SK-N-SH (cell line): Measurements from ENCODE around the gene CA9. TPM values are rescaled to one million over a fixed set of nuclear protein-coding genes. Genes with fewer than 3 reads are reported as not detected.

Source experiments
- CTCF ChIA-PET: fragments of 300-600, 350-600 bp; formaldehyde crosslinking; extraction: SDS; loops from one replicate; lab custom pipeline; 2021; lab: Yijun Ruan, JAX
- POLR2A ChIA-PET: fragments of 350-600 bp; sonication (Branson Sonifier 250); formaldehyde crosslinking; extraction: SDS; loops from one replicate; lab custom pipeline; 2020; ENCODE audit warnings: antibody characterized with exemption, inconsistent platforms; lab: Yijun Ruan, JAX
- DNase-seq: peaks from one replicate; pipeline ENCODE4 v3.0.0; 2012
- H2AFZ ChIP-seq: fragments of 200-600 bp; sonication (generic); 2 replicates; pipeline ENCODE4 v1.8.1; 2016; ENCODE audit warnings: antibody characterized with exemption, mild to moderate bottlenecking, low read depth
- H3F3A ChIP-seq: fragments of 200-600 bp; sonication (generic); replicated peaks from 2 replicates; pipeline ENCODE3; 2016; ENCODE audit warnings: antibody characterized with exemption, mild to moderate bottlenecking; ENCODE audit not compliant: insufficient read depth
- H3K27ac ChIP-seq, 2 experiments: fragments of 200-500 bp in 1 of 2; fragments of 200-600 bp in 1 of 2; sonication (Bioruptor generic) in 1 of 2; sonication (generic), shearing (Covaris generic) in 1 of 2; 2 replicates each; pipeline versions ENCODE4 v1.5.1 to v1.6.1; 2014 to 2016; ENCODE audit warnings: low read depth in 2 of 2, inconsistent platforms in 1 of 2, low read length in 1 of 2, mild to moderate bottlenecking in 1 of 2, mixed read lengths in 1 of 2
- H3K27me3 ChIP-seq: fragments of 200-600 bp; sonication (generic), shearing (Covaris generic); 2 replicates; pipeline ENCODE4 v1.6.1; 2016; ENCODE audit warnings: mixed run types; ENCODE audit not compliant: insufficient read depth
- H3K36me3 ChIP-seq, 2 experiments: fragments of 200-500 bp in 1 of 2; fragments of 200-600 bp in 1 of 2; sonication (Bioruptor generic) in 1 of 2; sonication (generic) in 1 of 2; replicated peaks in 1 of 2; 2 replicates each; pipeline versions ENCODE3 to v1.5.1; 2014 to 2016; ENCODE audit warnings: low read length in 1 of 2, mild to moderate bottlenecking in 1 of 2; ENCODE audit not compliant: insufficient read depth in 2 of 2, control insufficient read depth in 1 of 2
- H3K4me1 ChIP-seq, 2 experiments: fragments of 200-500 bp in 1 of 2; fragments of 200-600 bp in 1 of 2; sonication (Bioruptor generic) in 1 of 2; sonication (generic), shearing (Covaris generic) in 1 of 2; 2 replicates each; pipeline versions ENCODE4 v1.5.1 to v1.6.1; 2014 to 2016; ENCODE audit warnings: low read depth in 1 of 2, low read length in 1 of 2, mixed run types in 1 of 2; ENCODE audit not compliant: insufficient read depth in 2 of 2, control insufficient read depth in 1 of 2
- H3K4me2 ChIP-seq: fragments of 200-600 bp; sonication (generic), shearing (Covaris generic); 2 replicates; pipeline ENCODE4 v1.6.1; 2017; ENCODE audit warnings: mixed run types
- H3K4me3 ChIP-seq, 2 experiments: fragments of 200-500 bp in 1 of 2; fragments of 200-600 bp in 1 of 2; sonication (Bioruptor generic) in 1 of 2; sonication (generic), shearing (Covaris generic) in 1 of 2; 2 replicates each; pipeline versions ENCODE4 v1.5.1 to v1.8.1; 2014 to 2016; ENCODE audit warnings: low read depth in 2 of 2, inconsistent platforms in 1 of 2, low read length in 1 of 2, mild to moderate bottlenecking in 1 of 2, mixed read lengths in 1 of 2, moderate library complexity in 1 of 2
- H3K79me2 ChIP-seq: fragments of 200-600 bp; sonication (generic); 2 replicates; pipeline ENCODE4 v1.8.1; 2017; ENCODE audit warnings: mild to moderate bottlenecking; ENCODE audit not compliant: insufficient read depth
- H3K9ac ChIP-seq: fragments of 200-600 bp; sonication (generic); 2 replicates; pipeline ENCODE4 v1.6.1; 2017; ENCODE audit warnings: mixed run types
- H3K9me2 ChIP-seq: fragments of 200-600 bp; sonication (generic); 2 replicates; pipeline ENCODE4 v1.6.1; 2017; ENCODE audit warnings: mixed run types
- H3K9me3 ChIP-seq: fragments of 200-600 bp; sonication (generic); 2 replicates; pipeline ENCODE4 v1.6.1; 2017; ENCODE audit warnings: mixed run types, mild to moderate bottlenecking, moderate library complexity
- H4K20me1 ChIP-seq: fragments of 200-600 bp; sonication (generic); 2 replicates; pipeline ENCODE4 v1.6.1; 2017; ENCODE audit warnings: mild to moderate bottlenecking, mixed run types; ENCODE audit not compliant: insufficient read depth
- CHD2 ChIP-seq: fragments of 150-350 bp; IDR thresholded peaks from 2 replicates; pipeline ENCODE4 v1.6.1; 2018; ENCODE audit warnings: low read length; ENCODE audit not compliant: partially characterized antibody
- FOSL2 ChIP-seq: IDR thresholded peaks from 2 replicates; pipeline ENCODE4 v1.4.0; 2012; ENCODE audit warnings: low read depth, mild to moderate bottlenecking, moderate library complexity, borderline replicate concordance
- FOXJ3 ChIP-seq: sonication (generic); formaldehyde crosslinking; IDR thresholded peaks from 2 replicates; pipeline ENCODE4 v1.5.1; 2020; ENCODE audit warnings: mild to moderate bottlenecking, missing genetic modification reagents
- FOXM1 ChIP-seq: IDR thresholded peaks from 2 replicates; pipeline ENCODE4 v1.4.0; 2012; ENCODE audit warnings: low read depth, mild to moderate bottlenecking
- GATA2 ChIP-seq: sonication (generic); formaldehyde crosslinking; IDR thresholded peaks from 2 replicates; pipeline ENCODE4 v1.5.0; 2020; ENCODE audit warnings: mild to moderate bottlenecking, missing genetic modification reagents
- MEF2A ChIP-seq: IDR thresholded peaks from 2 replicates; pipeline ENCODE4 v1.4.0; 2012; ENCODE audit warnings: low read depth, borderline replicate concordance
- MXI1 ChIP-seq: IDR thresholded peaks from 2 replicates; pipeline ENCODE4 v1.6.1; 2012; ENCODE audit warnings: mild to moderate bottlenecking, low read depth, low read length, improper control_type of control experiment
- NFIC ChIP-seq: IDR thresholded peaks from 2 replicates; pipeline ENCODE4 v1.4.0; 2012; ENCODE audit warnings: borderline replicate concordance
- NRF1 ChIP-seq: IDR thresholded peaks from 2 replicates; pipeline ENCODE4 v1.6.1; 2012; ENCODE audit warnings: low read depth, mild to moderate bottlenecking, low read length
- POLR2AphosphoS5 ChIP-seq: IDR thresholded peaks from 2 replicates; pipeline ENCODE4 v1.6.1; 2012; ENCODE audit warnings: low read depth, low read length
- RCOR1 ChIP-seq: fragments of 150-350 bp; IDR thresholded peaks from 2 replicates; pipeline ENCODE4 v1.6.1; 2017; ENCODE audit warnings: antibody characterized with exemption, low read length
- RFX5 ChIP-seq: IDR thresholded peaks from 2 replicates; pipeline ENCODE4 v1.6.1; 2012; ENCODE audit warnings: mild to moderate bottlenecking, improper control_type of control experiment, low read length
- RXRA ChIP-seq: IDR thresholded peaks from 2 replicates; pipeline ENCODE4 v1.4.0; 2012; ENCODE audit warnings: low read depth, mild to moderate bottlenecking, borderline replicate concordance
- WGBS: methylation state at CpG from one replicate; pipeline ENCODE4 v1.1.6; 2017; ENCODE audit warnings: low lambda C conversion rate; 5-methylcytosine and 5-hydroxymethylcytosine counted together
- polyA plus RNA-seq, 3 experiments: library from polyadenylated mRNA; depleted of rRNA; stranded (reverse); fragments of >200 nt; gene quantifications; 2 replicates each; pipeline ENCODE4 v1.2.3, GENCODE V29; 2012
- TF ChIP-seq, protein P1 (sequence below): IDR thresholded peaks from 2 replicates; pipeline ENCODE4 v1.4.0; 2012; ENCODE audit warnings: low read depth
- TF ChIP-seq, protein P2 (sequence below): IDR thresholded peaks from 2 replicates; pipeline ENCODE4 v1.4.0; 2012; ENCODE audit warnings: low read depth, borderline replicate concordance
- TF ChIP-seq, protein P3 (sequence below): fragments of 200-600 bp; sonication (generic); IDR thresholded peaks from 2 replicates; pipeline ENCODE4 v1.6.1; 2017; ENCODE audit warnings: antibody characterized with exemption, mild to moderate bottlenecking, moderate library complexity
- TF ChIP-seq, protein P4 (sequence below): fragments of 150-350 bp; IDR thresholded peaks from 2 replicates; pipeline ENCODE4 v1.6.1; 2017; ENCODE audit warnings: antibody characterized with exemption, low read length, low read depth, borderline replicate concordance
- TF ChIP-seq, protein P5 (sequence below): IDR thresholded peaks from 2 replicates; pipeline ENCODE4 v1.4.0; 2012; ENCODE audit warnings: low read depth, borderline replicate concordance

Gene CA9
- polyA plus RNA-seq, 1 of the 3 experiments (the other 2 are of a cell fraction), result 1.4 TPM

DNA sequence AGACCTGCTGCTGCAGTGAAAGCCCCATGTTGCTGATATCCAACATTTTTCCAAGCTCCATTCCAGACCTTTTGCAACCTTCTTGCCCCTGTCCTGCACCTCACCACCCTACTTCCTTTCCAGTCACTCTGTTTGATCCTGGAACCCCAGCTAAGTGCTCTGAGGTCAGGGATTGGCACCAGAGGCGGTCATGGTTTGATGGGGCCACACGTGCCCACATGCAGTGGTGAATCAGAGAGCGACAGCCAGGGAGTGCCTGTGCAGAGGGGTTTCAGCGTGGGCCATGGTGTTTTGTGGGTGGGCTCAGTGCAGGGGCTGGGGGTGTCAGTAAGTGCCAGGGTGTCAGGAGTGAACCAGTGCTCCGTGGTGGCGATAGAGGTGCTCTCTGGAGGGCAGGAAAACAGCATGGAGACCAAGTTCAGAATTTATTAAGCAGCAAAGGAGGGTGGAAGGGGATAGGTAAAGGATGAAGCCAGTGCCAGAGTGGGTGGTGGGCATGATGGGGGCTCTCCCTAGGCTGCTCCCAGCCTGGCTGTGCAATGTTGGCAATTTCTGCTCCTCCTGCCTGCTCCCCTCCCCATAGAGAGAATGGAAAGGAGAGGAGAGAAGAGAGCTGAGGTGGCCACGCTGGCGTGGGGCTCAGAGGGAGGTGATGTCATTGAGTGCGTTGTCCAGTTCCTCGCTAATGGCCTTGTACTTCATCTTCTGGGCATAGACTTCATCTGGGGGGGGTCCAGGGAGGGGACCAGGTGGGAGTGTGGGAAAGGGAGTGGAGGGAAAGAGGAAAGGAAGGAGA is 9.0 kb downstream of the CA9 start:
- 95% methylated on average over 10 of the region's 10 CpGs for WGBS
- Histone ChIP-seq H3K27me3 (no peaks in the 10 kb centered on the region), H4K20me1 (peaks cover 42% of the 10 kb centered on the region), H3K9me3 (no peaks in the 10 kb centered on the region), H3K9me2 (no peaks in the 10 kb centered on the region), H3K36me3 (peaks cover 27 to 35% of the 10 kb centered on the region in 2 experiments), H3K9ac (no peak overlapping the region), H3K27ac (no peak overlapping the region), H2AFZ (no peak overlapping the region), H3K4me3 (no peak overlapping the region), H3K79me2 (peaks cover 21% of the 10 kb centered on the region; the same call in 1 of the 2 replicates), H3K4me2 (no peak overlapping the region), H3F3A (peaks cover 50% of the 10 kb centered on the region), H3K4me1 (peaks cover 0 to 14% of the 10 kb centered on the region in 2 experiments; a peak in 3 of 4 replicates)
- ChIA-PET POLR2A (interaction anchor here (0.8 kb wide), 1 partner anchor 24 kb away, joined by 3 read pairs; the partner anchor contains the start of gene CCDC107), CTCF (interaction anchor here (1.0 to 2.4 kb wide), 3 partner anchors 14 to 49 kb away, joined by 4 to 20 read pairs (median 6); partner anchors contain the start of gene TLN1)
- TF ChIP-seq MXI1 (no peak), MEF2A (no peak), POLR2AphosphoS5 (no peak), RCOR1 (no peak), NRF1 (no peak), FOXJ3 (CRISPR knock-in tag) (no peak), FOXM1 (no peak), CHD2 (no peak)
- DNase-seq, result no peak

DNA sequence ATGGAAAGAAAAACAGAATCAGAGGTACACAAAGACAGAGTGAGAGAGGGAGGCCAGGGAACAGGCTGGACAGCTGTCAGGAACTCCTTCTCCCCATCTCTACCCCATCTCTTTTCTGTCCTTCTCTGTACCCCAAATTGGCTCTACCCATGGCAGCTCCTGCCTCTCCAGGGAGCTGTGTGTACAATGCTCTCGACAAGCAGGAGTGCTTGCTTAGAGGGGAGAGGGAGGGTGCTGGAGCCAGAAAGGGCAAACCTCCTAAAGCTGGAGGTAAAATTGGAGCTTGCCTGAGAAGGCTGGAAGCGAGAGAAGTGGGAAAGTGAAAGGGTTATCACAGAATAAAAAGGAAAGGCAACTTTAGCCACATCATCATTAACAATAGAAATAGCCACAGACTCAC is 9.6 kb downstream of the CA9 start:
- Histone ChIP-seq H3K4me3 (no peak overlapping the region), H3K79me2 (peaks cover 27% of the 10 kb centered on the region), H3K27ac (peak overlapping the region in 1 of 2 experiments; percentile 25; a peak in 1 of 4 replicates), H2AFZ (no peak overlapping the region), H3K4me2 (no peak overlapping the region), H3K9ac (no peak overlapping the region), H3K36me3 (peaks cover 27 to 35% of the 10 kb centered on the region in 2 experiments), H3K4me1 (peaks cover 6 to 20% of the 10 kb centered on the region in 2 experiments; a peak in 3 of 4 replicates), H3K9me3 (no peaks in the 10 kb centered on the region), H3K9me2 (no peaks in the 10 kb centered on the region), H3F3A (peaks cover 45% of the 10 kb centered on the region), H4K20me1 (peaks cover 48% of the 10 kb centered on the region), H3K27me3 (no peaks in the 10 kb centered on the region)
- DNase-seq, result no peak
- CTCF ChIA-PET, result interaction anchor here (0.7 to 2.4 kb wide), 4 partner anchors 13 to 48 kb away, joined by 3 to 20 read pairs (median 5); partner anchors contain the start of genes CCDC107, RMRP and TLN1
- WGBS, result 75% methylated on average over 2 of the region's 2 CpGs
- POLR2A ChIA-PET, result interaction anchor here (0.8 kb wide), 1 partner anchor 25 kb away, joined by 3 read pairs; the partner anchor contains the start of gene CCDC107
- TF ChIP-seq, protein P1, sequence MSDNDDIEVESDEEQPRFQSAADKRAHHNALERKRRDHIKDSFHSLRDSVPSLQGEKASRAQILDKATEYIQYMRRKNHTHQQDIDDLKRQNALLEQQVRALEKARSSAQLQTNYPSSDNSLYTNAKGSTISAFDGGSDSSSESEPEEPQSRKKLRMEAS, result no peak
- TF ChIP-seq, protein P2, sequence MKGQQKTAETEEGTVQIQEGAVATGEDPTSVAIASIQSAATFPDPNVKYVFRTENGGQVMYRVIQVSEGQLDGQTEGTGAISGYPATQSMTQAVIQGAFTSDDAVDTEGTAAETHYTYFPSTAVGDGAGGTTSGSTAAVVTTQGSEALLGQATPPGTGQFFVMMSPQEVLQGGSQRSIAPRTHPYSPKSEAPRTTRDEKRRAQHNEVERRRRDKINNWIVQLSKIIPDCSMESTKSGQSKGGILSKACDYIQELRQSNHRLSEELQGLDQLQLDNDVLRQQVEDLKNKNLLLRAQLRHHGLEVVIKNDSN, result no peak
- TF ChIP-seq, protein P3, sequence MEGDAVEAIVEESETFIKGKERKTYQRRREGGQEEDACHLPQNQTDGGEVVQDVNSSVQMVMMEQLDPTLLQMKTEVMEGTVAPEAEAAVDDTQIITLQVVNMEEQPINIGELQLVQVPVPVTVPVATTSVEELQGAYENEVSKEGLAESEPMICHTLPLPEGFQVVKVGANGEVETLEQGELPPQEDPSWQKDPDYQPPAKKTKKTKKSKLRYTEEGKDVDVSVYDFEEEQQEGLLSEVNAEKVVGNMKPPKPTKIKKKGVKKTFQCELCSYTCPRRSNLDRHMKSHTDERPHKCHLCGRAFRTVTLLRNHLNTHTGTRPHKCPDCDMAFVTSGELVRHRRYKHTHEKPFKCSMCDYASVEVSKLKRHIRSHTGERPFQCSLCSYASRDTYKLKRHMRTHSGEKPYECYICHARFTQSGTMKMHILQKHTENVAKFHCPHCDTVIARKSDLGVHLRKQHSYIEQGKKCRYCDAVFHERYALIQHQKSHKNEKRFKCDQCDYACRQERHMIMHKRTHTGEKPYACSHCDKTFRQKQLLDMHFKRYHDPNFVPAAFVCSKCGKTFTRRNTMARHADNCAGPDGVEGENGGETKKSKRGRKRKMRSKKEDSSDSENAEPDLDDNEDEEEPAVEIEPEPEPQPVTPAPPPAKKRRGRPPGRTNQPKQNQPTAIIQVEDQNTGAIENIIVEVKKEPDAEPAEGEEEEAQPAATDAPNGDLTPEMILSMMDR, result no peak
- TF ChIP-seq FOSL2, result no peak
- no peak for TF ChIP-seq NFIC
- no peak for TF ChIP-seq RFX5
- no peak for TF ChIP-seq GATA2 (CRISPR knock-in tag)
- no peak for TF ChIP-seq RXRA
- TF ChIP-seq, protein P4, sequence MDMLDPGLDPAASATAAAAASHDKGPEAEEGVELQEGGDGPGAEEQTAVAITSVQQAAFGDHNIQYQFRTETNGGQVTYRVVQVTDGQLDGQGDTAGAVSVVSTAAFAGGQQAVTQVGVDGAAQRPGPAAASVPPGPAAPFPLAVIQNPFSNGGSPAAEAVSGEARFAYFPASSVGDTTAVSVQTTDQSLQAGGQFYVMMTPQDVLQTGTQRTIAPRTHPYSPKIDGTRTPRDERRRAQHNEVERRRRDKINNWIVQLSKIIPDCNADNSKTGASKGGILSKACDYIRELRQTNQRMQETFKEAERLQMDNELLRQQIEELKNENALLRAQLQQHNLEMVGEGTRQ, result no peak
- TF ChIP-seq, protein P5, sequence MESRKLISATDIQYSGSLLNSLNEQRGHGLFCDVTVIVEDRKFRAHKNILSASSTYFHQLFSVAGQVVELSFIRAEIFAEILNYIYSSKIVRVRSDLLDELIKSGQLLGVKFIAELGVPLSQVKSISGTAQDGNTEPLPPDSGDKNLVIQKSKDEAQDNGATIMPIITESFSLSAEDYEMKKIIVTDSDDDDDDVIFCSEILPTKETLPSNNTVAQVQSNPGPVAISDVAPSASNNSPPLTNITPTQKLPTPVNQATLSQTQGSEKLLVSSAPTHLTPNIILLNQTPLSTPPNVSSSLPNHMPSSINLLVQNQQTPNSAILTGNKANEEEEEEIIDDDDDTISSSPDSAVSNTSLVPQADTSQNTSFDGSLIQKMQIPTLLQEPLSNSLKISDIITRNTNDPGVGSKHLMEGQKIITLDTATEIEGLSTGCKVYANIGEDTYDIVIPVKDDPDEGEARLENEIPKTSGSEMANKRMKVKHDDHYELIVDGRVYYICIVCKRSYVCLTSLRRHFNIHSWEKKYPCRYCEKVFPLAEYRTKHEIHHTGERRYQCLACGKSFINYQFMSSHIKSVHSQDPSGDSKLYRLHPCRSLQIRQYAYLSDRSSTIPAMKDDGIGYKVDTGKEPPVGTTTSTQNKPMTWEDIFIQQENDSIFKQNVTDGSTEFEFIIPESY, result no peak
